ENCODE data around the gene OR51B6.

OR51B6 gene

GRCh38 chr11:5366856-5367255 lies 15.5 kb downstream of the OR51B6 start:
- no peak for TF ChIP-seq CTCF (IDR thresholded peaks at IDR 0.05)
- H3K27ac ChIP-seq, result no peak overlapping the region
- H3K4me3 ChIP-seq, result no peak overlapping the region
- no peak for DNase-seq (ENCODE audit: low spot score)

GRCh38 chr11:5367448-5368074 lies 16.3 kb downstream of the OR51B6 start:
- TF ChIP-seq CTCF (IDR thresholded peaks at IDR 0.05), result no peak
- DNase-seq (ENCODE audit: low spot score), result no peak
- H3K27ac ChIP-seq, result no peak overlapping the region
- H3K4me3 ChIP-seq, result no peak overlapping the region

GRCh38 chr11:5368502-5369043 lies 17.3 kb downstream of the OR51B6 start:
- Histone ChIP-seq H3K27ac (no peak overlapping the region), H3K4me3 (no peak overlapping the region)
- no peak for TF ChIP-seq CTCF (IDR thresholded peaks at IDR 0.05)
- no peak for DNase-seq (ENCODE audit: low spot score)

- no peak for DNase-seq (ENCODE audit: low spot score)
- no peak overlapping the region for H3K27ac ChIP-seq
- H3K4me3 ChIP-seq, result no peak overlapping the region
- no peak for TF ChIP-seq CTCF (IDR thresholded peaks at IDR 0.05)
Measured at GRCh38 chr11:5369789-5370188, 18.5 kb downstream of the OR51B6 start.

- Histone ChIP-seq H3K27ac (no peak overlapping the region), H3K4me3 (no peak overlapping the region)
- TF ChIP-seq CTCF (IDR thresholded peaks at IDR 0.05), result peak; percentile 56
- DNase-seq (ENCODE audit: low spot score), result no peak
Measured at GRCh38 chr11:5380740-5381342, 29.5 kb downstream of the OR51B6 start.

- Histone ChIP-seq H3K4me3 (no peak within 1 kb of the TSS), H3K27ac (no peak within 1 kb of the TSS)
- no peak for DNase-seq (ENCODE audit: low spot score)
- TF ChIP-seq CTCF (IDR thresholded peaks at IDR 0.05), result no peak
Measured at GRCh38 chr11:5383576-5383975, 32.3 kb downstream of the OR51B6 start, which contains the start of gene OR51M1. OR51M1 (plus strand) TSS chr11:5383812; CDS start chr11:5389399, 5,587 bp downstream.

- TF ChIP-seq CTCF (IDR thresholded peaks at IDR 0.05), result no peak
- no peak overlapping the region for H3K27ac ChIP-seq
- no peak for DNase-seq (ENCODE audit: low spot score)
- no peak overlapping the region for H3K4me3 ChIP-seq
Measured at GRCh38 chr11:5384335-5384734, 33.0 kb downstream of the OR51B6 start.

All from coronary artery (tissue), 2 donors.